GM18511 (cell line): Measurements from ENCODE around the gene MYH11.
"Not testable (repeated sequence)": the region's sequence is repeated elsewhere in the genome, so short reads cannot be mapped to it uniquely, and the experiment has no call there.

Experiments
- ATAC-seq: cut with Tn5 transposase; IDR thresholded peaks from one replicate; pipeline ENCODE4 v1.9.1; 2021; ENCODE audit warnings: mild to moderate bottlenecking, moderate library complexity; ENCODE audit not compliant: unreplicated experiment

MYH11 gene

GRCh38 chr16:15689290-15689689 lies 167.5 kb downstream of the MYH11 start:
- ATAC-seq, result no peak

GRCh38 chr16:15686287-15686686 lies 170.5 kb downstream of the MYH11 start:
- no peak for ATAC-seq

GRCh38 chr16:15682105-15682570 lies 174.7 kb downstream of the MYH11 start:
- ATAC-seq, result no peak

GRCh38 chr16:15677447-15677846 lies 179.4 kb downstream of the MYH11 start:
- ATAC-seq, result no peak

- ATAC-seq, result no peak
Measured at GRCh38 chr16:15676506-15676905, 180.3 kb downstream of the MYH11 start.

- no peak for ATAC-seq
Measured at GRCh38 chr16:15674571-15674970, 182.3 kb downstream of the MYH11 start.

GRCh38 chr16:15672514-15673167 lies 184.2 kb downstream of the MYH11 start:
- ATAC-seq, result no peak

- not testable (repeated sequence) for ATAC-seq
Measured at GRCh38 chr16:15672127-15672513, 184.7 kb downstream of the MYH11 start.

- no peak for ATAC-seq
Measured at GRCh38 chr16:15671530-15672117, 185.2 kb downstream of the MYH11 start.

GRCh38 chr16:15667091-15667742 lies 189.6 kb downstream of the MYH11 start:
- no peak for ATAC-seq

GRCh38 chr16:15665107-15665506 lies 191.7 kb downstream of the MYH11 start:
- ATAC-seq, result no peak

GRCh38 chr16:15660203-15660601 lies 196.6 kb downstream of the MYH11 start:
- no peak for ATAC-seq

- no peak for ATAC-seq
Measured at GRCh38 chr16:15658556-15658955, 198.3 kb downstream of the MYH11 start.

GRCh38 chr16:15658149-15658548 lies 198.7 kb downstream of the MYH11 start:
- ATAC-seq, result no peak

- not testable (repeated sequence) for ATAC-seq
Measured at GRCh38 chr16:15655561-15655960, 201.3 kb downstream of the MYH11 start.

GRCh38 chr16:15654591-15654990 lies 202.2 kb downstream of the MYH11 start:
- ATAC-seq, result no peak

- ATAC-seq, result no peak
Measured at GRCh38 chr16:15653227-15653626, 203.6 kb downstream of the MYH11 start.
